DMS 273 treated with DMSO at 0.1 percent for 48 hours (cell line): ENCODE measurements around the gene C1R.
"Not testable (repeated sequence)": the region's sequence is repeated elsewhere in the genome, so short reads cannot be mapped to it uniquely, and the experiment has no call there.

Experiments used
- DNase-seq: peaks from one replicate; lab custom pipeline; 2025; lab: John Stamatoyannopoulos, UW

Gene C1R

GRCh38 chr12:7120166-7120565, 27.9 kb upstream of the C1R start:
- DNase-seq: no peak

DNA sequence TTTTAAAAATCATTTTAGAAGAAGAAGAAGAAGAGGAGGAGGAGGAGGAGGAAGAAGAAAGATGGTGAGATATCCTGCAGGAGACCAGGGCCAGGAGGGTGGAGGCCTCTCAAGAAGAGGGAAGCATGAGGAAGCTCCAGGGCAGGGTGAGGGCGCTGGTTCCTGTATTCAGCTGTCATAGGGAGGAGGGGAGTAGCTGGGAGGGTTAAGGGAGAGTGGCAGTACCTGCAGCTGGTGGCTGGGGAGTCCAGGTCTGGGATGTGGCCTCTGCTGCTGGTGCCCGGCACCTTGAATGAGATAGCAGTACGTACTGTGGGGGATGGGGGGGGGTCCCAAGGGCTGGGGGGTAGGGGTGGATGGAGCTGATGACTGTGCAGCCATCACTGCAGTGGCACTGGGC, 26.6 kb upstream of the C1R start:
- DNase-seq: no peak

GRCh38 chr12:7117670-7118069, 25.4 kb upstream of the C1R start:
- no peak for DNase-seq

DNA sequence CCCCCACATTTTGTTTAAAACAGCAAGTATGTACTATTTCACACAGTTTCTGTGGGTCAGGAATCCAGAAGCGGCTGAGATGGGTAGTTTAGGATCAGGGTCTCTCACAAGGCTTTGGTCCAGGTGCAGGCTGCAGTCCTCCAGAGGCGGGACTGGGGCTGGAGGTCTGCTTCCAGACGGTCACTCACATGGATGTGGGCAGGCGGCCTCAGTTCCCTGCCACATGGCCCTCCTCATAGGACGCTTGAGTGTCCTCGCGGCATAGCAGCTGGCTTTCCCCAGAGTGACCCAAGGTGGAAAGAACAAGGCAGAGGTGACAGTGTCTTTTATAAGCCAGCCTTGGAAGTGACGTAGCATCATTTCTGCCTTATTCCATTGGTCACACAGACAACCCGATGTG, 24.7 kb upstream of the C1R start:
- no peak for DNase-seq

GRCh38 chr12:7116196-7116595, 24.0 kb upstream of the C1R start:
- DNase-seq: no peak

GRCh38 chr12:7114851-7115250, 22.6 kb upstream of the C1R start:
- DNase-seq: no peak

- DNase-seq: no peak
These were observed 21.8 kb upstream of the C1R start for GRCh38 chr12:7114008-7114407.

DNA sequence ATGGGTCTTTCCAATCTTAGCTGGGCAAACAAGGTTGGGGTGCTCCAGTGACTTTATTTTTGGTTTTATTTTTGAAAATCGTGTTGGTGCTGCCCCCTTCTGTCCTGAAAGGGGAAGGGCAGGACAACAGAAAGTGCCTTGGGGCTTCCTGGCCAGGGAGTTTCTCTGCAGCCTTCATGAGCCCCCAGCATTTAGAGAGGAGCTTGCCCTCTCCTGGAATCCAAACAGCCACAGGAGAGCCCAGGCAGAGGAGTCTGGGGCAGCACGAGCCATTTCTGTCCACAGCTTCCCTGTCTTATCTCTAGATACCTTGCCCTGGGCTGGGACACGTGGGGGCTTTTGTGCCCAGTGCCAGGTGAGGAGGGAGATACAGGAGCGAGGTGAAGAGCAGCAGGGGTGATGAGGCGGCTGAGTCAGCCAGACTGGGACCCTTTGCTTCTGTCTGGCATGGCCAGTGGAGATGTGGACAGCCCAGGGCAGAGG, 21.2 kb upstream of the C1R start:
- no peak for DNase-seq

- DNase-seq: no peak
These were observed 19.8 kb upstream of the C1R start for GRCh38 chr12:7112041-7112440.

GRCh38 chr12:7110661-7111060, 18.4 kb upstream of the C1R start:
- DNase-seq: no peak

DNA sequence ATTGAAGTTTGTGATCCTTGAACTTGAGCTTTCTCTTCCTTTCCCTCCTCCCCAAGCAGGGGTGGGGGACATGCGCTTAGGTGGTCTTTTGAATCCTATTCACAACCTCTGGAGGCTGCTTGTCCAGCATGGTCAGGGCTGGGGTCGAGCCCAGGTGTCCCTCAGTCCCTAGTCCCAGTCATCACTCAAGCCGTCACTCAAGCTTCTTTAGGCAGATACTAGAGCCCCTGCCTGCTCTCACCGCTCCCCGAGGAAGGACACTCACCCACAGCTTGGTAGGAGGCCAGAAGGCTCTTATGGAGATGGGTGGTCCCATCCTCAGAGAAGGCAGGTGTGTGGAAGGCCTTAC, 17.3 kb upstream of the C1R start:
- DNase-seq: no peak

- no peak for DNase-seq
These were observed 16.7 kb upstream of the C1R start, which contains the start of gene C1RL for GRCh38 chr12:7108796-7109571. Gene C1RL (minus strand): TSS chr12:7109214. CDS start chr12:7109180, 34 bp downstream.

DNA sequence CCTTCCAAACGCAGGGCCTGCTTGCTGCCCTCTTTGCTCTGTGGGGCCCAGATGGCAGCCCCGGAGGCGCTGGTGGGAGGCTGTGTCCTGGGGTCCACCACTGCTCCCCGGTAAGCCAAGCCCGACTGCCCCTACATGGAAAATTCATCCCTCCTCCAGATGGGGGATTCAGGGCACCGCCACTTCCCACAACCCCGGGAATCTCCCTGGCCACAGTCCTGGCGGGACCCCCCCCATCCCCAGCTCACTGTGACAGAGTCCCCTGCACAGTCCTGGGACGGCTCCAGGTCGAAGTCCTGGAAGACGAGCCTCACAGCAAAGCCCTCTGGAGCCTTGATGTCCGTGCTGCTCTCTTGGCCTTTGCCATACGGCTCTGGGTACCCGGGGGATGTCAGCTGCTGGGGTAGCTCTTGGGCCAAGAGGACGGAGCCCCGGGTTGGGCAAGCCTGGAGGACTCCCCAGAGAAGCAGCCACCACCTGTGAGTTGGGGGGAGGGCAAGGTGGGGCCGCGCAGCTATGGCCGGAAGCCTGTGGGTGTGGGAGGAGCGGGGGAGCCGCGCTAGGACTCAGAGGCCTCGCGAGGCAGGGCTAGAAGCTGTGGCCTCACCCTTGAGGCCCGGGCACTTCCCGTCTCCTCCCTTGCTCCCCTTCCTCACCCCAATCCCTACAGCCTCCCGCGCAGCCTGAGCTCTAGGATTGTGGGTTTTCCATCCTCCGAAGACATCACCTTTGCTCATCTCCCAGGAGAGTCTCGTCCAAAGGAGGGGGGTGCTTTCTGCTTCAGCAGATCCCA, 16.0 kb upstream of the C1R start:
- DNase-seq: no peak

DNA sequence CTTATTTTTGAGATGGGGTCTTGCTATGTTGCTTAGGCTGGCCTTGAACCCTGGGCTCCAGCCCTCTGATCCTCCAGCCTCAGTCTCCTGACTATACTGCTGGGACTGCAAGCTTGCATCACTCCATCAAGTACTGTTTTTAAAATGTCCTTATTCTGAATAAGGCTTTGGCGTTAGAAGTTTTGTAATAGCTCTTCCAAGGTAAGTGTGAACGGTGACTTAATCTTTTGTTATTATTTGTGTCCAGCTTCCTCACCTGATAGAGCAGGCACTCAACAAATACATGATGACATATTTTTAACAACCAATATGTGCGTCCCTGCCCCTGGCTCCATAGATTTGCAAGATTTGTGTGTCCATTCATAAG, 15.4 kb upstream of the C1R start:
- no peak for DNase-seq

DNA sequence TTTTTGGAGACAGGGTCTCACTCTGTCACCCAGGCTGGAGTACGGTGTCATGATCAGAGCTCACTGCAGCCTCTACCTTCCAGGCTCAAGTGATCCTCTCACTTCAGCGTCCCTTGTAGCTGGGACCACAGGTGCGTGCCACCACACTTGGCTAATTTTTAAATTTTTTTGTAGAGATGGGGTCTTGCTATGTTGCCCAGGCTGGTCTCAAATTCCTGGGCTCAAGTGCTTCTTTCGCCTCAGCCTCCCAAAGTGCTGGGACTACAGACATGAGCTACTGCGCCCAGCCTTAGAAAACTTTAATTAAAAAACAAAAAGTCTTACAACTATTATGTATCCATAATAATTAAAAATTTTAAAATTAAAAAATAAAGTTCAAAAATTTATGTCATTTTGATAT, 14.9 kb upstream of the C1R start:
- not testable (repeated sequence) for DNase-seq

DNA sequence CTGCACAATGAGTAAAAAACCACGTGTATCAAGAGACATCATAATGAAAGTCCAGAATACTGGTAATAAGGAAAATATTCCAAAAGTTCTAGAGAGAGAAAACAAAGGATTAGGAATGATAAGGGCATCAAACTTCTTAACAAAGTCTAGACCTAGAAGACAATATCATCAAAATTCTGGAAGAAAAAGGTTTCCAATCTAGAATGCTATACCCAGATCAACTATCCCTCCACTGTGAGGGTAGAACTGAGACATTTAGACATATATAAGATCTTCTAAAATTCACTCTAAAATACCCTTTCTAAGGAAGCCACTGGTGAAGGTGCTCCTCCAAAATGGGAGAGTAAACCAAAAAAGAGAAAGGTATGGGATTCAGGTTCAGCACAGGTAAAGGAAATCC, 13.8 kb upstream of the C1R start:
- no peak for DNase-seq

GRCh38 chr12:7103837-7104584, 11.8 kb upstream of the C1R start:
- no peak for DNase-seq

DNA sequence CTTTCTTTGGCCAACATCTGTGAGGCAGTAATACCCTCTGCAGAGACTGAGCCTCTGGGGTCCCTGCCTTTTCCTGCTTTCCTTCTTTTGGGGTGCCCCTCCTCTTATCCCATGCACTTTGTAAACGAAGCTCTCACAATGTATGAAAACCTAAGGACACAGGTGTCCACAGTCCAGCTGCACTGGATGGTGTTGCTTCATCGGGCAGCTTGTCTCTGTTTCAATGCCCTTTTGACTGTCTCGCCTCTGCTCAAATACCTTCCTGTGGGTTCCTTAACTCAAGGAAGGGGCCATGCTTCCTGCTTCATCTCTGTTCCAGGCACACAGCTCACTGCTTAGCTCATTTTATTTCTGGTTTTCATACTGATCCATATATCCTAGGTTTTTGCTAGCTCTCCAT, 10.3 kb upstream of the C1R start:
- no peak for DNase-seq

- no peak for DNase-seq
These were observed 9.5 kb upstream of the C1R start for GRCh38 chr12:7101694-7102131.

- DNase-seq: no peak
These were observed 8.9 kb upstream of the C1R start for GRCh38 chr12:7101047-7101693.

DNA sequence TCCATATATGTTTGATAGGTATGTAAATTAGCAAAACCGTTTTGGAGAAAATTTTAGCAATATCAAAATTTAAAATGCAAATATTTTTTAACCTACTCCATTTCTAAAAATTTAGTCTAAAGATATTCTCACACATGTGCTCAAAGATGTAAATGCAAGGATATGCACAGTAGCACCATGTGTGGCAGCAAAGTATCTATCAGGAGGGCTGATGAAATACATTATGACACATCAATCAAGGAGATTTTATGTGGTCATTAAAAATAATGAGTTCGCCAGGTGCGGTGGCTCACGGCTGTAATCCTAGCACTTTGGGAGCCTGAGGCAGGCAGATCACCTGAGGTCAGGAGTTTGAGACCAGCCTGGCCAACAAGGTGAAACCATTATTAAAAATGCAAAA, 8.0 kb upstream of the C1R start:
- no peak for DNase-seq

- DNase-seq: no peak
These were observed 7.2 kb upstream of the C1R start for GRCh38 chr12:7099290-7099996.
